CD4-positive, alpha-beta T cell treated with Interleukin-21 for 1 hour (primary cell): ENCODE data around the gene PNRC1.
A peak's percentile ranks its signal among the peaks of the same experiment; 100 is the strongest.
"Not testable (repeated sequence)": the region's sequence is repeated elsewhere in the genome, so short reads cannot be mapped to it uniquely, and the experiment has no call there.

Source experiments
- DNase-seq: peaks from one replicate; pipeline ENCODE4 v3.0.0-alpha.2; 2020

PNRC1 gene

DNA sequence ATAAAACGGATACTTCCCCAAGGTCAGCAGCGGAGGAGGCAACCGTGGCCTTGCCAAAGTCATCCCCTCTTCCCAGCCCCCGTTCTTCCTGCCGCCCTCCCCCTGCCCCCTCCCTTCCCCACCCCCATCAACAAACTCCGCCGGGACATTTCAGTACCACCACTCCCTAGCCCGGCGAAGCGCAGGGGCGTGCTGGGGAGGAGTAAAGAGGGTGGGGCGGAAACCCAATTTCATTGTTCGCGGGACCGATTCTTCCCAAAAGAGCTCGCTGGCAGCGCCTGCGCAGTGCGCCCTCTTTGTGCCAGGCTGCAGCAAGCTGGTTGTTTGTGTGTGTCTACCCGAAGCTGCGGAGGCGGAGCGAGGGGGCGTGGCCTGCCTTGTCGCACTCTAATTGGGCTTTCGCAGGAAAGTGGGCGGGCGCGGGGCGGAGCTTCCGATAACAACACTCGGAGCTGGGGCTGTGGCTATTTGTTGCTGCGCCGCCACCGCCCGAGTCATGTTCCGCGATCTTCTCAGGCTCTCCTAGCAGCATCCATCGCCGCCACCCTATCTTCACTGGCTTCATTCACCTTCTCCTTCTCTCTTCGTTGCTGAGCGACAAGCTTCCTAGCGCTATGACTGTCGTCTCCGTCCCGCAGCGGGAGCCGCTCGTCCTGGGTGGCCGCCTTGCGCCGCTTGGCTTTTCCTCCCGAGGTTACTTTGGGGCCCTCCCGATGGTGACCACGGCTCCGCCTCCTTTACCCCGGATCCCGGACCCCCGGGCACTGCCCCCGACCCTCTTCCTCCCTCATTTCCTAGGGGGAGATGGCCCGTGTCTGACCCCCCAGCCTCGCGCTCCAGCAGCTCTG, at the start of gene PNRC1:
PNRC1 (plus strand) TSS at position 471 of the 848 bp plus-strand sequence; CDS start at position 615, 144 bp downstream.
- peak; percentile 100 for DNase-seq

DNA sequence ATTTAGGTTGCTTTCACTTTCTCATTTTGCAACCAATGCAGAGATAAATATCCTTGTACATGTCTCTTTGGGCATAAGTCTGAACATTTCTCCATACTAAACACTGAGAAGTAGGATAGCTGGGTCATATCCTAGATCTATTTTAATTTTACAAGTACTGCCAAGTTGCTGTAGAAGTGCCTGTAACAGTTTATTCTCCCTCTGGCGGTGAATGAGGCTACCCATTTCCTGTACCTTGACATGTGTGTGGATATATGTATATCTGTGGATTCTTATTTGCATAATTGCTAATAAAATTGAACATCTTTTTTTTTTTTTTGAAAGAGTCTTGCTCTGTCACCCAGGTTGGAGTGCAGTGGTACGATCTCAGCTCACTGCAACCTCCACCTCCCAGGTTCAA, 48.0 kb upstream of the PNRC1 start:
- DNase-seq: no peak

DNA sequence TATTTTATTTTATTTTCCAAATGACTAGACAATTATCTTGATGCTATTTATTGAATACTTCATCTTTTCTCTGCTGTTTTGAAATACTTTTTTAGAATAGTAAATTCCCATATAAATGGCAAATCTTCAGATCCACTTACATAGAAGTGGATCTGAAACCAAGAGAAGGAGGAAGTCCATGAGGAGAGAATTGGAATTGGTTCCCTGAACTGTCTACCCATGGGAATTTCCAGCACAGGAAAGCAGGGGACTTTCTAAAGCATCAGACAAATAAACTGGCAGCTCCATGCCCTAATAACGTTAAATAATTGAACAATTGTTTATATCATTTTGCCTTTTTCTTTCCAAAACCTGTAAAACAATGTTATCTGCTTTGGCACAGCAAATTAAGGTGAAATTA, 47.1 kb upstream of the PNRC1 start:
- DNase-seq: no peak

DNA sequence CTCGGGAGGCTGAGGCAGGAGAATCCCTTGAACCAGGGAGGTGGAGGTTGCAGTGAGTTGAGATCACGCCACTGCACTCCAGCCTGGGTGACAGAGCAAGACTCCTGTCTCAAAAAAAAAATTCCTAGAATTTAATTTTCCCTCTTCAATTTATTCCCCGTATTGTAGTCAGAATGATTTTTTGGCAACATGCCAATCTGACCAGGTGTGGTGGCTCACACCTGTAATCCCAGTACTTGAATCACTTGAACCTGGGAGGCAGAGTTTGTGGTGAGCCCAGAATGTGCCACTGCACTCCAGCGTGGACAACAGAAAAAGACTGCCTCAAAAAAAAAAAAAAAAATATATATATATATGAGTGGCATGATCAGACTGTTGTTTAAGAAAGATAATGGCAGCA, 46.4 kb upstream of the PNRC1 start:
- not testable (repeated sequence) for DNase-seq

DNA sequence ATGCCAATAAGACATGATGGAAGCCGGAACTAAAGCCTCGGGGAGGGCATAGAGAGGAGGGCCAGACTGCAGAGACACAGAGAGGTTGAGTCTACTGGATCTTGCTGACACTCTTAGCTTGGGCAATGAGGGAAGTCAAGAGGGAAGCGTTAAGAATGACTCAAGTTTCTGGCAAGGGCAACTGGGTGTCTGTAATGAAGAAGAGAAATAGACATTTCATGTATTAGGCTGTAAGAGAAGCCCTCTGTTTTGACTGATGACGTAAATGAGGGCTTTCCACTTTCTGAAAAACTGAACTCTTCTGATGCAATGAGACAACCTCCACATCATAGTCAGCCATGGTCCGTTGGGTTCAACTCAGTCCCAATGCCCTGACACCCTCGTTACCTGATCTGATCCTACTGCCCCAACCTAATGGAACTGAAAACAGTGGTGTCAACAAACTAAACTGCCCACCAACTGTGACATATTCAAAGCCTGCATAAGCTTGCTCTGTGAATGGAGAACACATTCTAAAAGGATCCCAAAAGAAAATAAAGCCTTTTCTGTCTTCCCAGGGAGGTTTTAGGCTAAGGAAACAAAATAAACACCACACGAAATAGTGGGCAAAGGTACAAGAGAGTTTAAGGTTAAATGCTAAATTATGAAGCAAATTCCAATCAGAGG, 45.8 kb upstream of the PNRC1 start:
- peak; percentile 34 for DNase-seq

DNA sequence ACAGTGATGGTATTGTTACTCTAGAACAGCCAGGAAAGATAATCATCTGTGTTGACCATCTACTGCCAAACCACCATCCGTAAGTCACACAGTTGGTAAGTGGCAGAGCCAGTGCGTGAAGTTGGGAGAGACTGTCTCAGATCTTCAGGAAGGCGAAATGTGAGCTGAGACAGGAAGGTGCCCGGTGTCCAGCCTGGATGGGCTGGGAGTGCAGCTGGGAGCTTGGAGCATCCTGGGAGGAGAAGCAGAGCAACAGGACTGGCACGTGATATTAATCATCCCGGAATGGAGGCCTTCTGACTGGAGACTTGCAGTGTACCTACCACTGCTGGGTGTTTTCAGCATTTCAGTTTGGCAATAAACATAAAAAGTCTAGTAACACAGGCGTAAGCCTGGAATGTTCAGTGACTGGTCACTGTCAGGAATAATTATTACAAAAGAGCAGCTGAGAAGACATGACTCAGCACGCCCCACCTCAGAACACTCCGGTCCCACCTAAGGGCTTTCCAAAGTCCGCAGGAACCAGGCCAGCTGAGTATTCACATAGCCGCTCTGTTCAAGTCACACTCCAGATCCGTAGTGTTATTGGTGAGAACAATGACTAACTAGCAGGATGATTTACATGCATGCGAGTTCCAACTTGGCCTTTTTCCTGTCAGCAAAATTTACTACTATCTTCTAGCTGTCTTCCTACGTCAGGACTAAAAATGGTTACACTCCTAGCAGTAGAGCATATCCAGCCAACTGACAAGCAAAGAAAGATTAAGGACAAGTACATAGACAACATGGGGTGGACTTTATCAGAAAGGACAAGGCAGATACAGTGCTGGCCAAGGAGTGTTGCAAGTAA, 45.1 kb upstream of the PNRC1 start:
- DNase-seq: no peak

DNA sequence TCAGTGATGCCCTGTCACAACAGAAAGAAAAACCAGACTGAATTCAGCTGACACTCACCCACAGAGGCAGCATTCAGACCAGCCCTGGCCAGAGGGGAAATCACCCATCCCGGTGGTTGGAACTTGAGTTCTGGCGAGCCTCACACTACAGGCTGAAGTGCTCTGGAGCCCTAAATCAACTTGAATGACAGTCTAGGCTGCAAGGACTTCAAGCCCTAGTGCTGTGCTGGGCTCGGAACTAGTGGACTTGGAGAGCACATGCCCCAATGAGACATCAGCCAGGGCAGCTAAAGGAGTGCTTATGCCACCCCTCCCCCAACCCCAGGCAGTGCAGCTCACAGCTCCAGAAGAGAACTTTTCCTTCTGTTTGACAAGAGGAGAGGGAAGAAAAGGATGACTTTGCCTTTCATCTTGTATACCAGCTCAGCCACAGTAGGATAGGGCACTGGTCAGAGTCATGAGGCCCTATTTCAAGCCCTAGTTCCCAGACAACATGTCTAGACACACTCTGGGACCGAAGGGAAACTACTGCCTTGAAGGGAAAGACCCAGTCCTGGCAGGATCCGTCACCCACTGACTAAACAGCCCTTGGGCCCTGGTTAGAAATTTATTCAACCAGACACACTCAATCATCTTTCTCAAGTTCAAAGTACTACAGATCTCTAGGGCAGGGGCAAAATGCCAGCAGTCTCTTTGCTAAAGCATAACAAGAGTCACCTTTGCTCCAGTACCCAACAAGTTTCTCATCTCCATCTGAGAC, 43.2 kb upstream of the PNRC1 start:
- DNase-seq: no peak

DNA sequence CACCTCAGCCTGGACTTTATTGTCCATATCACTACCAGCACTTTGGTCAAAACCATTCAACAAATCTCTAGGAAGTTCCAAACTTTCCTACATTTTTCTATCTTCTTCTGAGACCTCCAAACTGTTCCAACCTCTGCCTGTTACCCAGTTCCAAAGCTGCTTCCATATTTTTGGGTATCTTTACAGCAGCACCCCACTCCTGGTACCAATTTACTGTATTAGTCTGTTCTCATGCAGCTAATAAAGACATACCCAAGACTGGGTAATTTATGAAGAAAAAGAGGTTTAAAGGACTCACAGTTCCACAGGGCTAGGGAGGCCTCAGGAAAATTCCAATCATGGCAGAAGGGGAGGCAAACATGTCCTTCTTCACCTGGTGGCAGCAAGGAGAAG, 42.7 kb upstream of the PNRC1 start:
- DNase-seq: not testable (repeated sequence)

DNA sequence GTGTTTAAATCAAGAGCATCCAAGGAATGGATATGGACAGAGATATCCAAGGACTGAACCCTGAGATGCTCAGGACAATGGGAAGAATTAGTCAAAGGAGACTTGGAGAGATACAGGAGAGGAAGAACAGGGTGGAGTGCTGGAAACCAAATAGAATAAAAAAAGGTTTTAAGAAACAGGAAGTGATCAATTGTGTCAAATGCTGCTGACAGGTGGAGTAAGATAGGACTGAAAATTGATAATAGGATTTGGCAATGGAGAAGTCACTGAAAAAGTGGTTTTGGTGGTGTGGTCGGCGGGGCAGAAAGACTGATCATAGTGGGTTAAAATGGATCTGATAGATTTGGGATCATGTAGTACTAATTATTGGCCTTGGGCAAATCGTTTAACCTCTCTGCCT, 37.9 kb upstream of the PNRC1 start:
- no peak for DNase-seq

DNA sequence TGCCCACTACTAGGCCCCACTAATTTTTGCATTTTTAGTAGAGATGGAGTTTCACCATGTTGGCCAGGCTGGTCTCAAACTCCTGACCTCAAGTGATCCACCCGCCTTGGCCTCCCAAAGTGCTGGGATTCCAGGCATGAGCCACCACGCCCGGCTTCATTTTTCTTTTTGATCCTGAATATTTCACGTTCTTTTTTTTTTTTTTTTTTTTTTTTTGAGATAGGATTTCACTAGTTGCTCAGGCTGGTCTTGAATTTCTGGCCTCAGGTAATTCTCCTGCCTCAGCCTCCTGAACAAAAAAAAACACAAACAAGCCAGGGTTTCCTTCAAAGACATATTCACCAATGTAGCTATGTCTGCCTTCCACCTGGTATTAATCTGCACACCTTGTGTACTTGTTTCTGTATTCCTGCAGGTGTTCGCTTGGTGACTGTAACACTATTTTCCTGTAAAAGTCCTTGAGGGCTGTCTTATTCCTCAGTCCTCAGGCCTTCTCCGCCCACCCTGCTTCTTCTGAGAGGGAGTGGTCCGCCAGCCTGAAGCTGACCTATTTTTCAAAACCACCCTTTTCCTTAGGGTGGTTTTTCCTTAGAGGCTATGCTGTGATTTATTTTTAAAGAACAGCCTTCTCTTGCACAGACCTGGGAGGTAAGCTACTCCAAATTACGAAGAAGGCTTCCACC, 36.1 kb upstream of the PNRC1 start:
- DNase-seq: no peak

DNA sequence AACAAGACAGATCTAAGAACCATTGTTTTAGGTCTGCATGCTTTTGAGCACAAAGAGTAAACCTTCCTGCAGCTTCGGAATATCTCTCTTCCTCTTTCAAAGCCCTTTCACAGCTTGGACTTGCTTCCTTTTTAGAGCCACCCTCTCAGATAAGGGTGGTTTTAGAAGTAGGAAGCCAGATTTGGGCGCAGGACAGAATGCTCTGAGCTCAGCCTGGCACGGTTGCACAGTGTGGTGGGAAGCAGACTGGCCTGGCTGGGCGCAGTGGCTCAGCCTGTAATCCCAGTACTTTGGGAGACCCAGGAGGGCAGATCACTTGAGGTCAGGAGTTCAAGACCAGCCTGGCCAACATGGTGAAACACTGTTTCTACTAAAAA, 35.6 kb upstream of the PNRC1 start:
- DNase-seq: peak; percentile 6

DNA sequence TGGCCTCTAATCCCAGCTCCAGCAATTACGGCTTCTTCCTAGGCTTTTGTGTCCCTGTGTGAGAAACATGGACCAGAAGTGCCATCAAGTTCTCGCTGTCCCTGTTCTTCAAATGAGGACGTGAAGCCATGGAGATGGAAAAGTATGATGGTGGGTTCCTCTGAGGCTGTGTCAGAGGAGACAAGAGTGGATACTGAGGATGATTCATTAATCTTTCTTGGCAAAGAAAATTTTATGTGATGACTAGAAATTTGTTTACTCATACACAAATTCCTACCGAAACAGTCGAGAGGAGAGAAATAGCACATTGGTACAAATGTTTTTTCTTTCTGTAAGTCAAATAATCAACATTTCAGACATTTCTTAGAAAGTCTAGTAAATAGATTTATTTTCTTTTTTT, 35.0 kb upstream of the PNRC1 start:
- no peak for DNase-seq

DNA sequence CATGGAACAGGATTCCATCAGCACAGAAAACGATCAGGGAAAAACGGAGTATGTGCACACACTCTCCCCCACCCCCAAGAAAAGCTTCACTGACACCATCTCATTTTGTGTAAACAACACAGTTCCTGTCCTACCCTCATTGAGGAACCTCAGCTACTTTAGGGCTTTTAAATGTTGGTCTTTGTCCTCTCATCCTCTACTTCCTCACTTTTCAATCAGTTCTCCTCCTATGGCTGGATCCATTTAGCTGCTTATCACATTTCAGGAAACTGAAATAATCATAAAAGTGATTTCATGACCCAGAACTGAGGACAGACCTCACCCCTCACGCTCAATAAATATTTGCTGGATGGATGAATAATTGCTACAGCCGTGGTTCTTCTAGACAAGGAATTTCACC, 33.1 kb upstream of the PNRC1 start:
- no peak for DNase-seq

DNA sequence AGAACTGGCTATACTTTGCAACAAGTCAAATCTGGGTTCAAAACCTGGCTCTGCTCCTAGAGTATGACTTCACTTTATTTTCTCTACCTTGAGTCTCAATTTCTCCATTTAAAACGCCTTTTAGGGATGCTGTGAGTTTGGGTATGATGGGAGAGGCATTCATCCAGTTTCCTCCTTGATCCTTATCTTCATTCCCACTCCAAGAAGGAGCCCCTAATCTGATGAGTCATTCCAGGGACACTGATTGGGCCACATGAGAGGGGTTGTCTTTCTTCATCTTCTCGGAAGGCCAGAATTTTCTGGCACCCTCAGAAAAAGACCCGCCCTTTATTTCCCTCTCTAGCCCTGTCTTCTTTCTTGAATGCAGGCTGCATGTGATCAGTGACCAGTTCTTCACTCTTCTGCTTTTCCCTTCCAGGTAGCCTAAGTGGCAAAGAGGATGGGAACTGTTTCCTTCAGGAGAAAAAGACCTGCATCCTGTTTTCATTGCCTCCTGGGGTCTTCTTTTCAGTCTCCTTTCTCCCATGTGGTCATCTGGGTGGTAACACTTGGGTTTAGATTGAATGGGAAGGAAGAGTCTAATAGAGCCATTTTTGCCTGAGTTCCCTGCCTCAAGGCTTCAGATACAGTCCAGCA, 32.1 kb upstream of the PNRC1 start:
- DNase-seq: no peak

DNA sequence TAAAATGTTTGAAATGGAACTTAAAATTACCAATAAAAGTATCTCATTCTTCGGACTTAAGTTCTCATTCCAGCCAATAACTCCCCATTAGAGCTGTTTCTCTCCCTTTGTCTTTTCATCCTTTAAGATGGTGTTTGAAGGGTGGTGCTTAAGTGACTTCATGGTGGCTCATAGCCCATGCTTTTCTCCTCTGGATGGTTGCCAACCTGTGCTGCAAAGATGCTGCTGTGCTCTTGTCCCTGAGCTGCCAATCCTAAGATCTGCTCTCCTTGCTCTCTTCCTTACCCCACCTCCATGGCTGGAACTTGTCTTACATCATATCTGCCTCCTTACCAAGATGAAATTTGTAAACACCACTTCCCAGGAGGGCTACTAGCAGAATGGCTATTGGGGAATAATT, 31.6 kb upstream of the PNRC1 start:
- no peak for DNase-seq

DNA sequence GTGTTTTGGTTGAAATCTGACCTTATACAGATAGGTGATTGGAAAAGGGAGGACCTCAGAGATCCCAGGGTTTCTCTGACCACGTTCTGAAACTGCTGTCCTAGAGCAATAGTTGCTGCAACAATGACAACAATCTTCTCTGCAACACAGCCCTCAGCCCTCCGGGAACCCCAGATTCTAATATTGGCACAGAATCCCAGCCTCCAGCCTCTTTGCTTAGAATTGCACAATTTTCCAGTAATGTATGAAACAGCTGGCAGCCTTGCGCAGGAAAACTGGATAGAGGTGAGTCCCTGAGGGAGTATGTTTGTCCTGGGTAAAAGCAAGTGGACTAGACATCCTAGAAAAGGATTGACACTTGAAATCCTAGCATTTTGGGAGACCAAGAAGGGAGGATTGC, 30.4 kb upstream of the PNRC1 start:
- DNase-seq: no peak

DNA sequence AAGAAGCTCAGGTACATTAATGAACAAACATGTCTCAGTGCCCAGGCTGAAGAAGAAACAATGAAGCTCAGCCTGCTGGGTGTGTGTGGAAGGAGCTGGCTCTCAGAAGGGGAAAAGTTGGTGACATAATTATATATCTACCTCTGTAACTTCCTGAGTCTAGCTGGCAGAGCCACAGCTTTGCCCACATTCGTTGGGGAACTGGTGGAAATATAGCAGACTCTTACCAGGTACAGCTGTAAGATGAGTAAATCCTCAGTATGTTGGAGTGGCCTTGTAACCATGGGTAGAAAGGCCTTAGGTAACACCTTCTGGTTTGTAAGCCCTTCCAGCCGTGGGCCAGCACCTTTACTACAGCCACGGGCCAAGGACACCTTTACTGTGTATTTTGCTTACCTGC, 29.9 kb upstream of the PNRC1 start:
- no peak for DNase-seq

DNA sequence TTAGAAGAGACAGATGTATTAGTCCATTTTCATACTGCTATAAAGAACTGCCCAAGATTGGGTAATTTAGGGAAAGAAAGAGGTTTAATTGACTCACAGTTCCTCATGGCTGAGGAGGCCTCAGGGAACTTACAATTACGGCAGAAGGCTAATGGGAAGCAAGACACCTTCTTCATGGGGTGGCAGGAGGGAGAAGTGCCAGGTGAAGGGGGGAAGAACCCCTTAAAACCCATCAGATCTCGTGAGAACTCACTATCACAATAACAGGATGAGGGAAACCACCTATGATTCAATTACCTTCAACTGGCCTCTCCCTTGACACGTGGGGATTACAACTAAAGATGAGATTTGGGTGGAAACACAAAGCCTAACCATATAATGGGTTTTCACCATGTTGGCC, 28.9 kb upstream of the PNRC1 start:
- no peak for DNase-seq

DNA sequence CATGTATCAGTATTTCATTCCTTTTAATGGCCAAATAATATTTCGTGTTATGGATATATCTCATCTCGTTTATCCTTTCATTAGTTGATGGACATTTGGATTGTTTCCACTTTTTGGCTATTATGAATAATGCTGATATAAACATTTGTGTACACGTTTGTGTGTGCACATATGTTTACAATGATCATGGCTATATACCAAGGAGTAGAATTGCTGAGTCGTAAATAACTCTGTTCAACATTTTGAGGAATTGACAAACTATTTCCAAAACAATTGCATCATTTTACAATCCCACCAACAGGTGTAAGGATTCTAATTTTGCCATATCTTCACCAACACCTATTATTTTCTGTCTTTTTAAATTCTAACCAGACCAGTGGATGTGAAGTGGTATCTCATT, 26.3 kb upstream of the PNRC1 start:
- no peak for DNase-seq

DNA sequence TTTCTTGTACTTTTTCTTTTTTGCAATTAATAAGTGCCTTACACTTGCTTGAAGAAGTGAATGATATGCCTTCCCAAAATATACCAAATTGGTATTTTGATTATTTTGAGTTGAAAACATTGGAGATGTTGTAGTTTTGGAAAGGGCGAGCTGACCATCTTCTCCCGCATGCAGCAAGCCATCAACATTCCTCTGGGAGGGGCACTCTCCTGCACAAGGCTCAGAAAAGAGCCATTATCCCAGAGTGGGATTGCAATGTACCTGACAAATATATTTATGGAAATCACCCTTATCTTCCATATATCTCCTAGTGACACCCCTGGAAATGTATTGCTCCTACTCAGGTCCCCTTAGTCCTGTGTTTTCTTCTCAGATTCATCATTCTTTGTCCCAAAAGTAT, 22.8 kb upstream of the PNRC1 start:
- DNase-seq: no peak

DNA sequence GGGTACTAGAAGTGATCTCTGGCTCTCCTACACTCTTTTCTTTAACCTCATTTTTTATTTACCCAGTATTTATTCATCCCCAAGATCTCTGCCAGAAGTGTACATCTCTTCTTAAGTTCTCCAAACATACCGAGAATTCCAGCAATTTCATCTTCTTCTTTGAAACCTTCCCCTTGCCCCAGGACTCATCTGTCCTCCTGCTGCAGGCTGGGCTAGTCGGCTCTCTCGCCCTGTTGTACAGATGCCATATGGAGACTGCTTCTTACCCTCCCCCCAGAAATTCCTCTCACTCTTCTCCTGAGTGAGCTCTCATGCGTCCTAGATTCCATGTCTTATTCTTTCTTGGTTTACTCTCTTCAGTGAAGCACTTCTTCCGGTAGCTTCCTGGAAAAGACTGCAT, 21.9 kb upstream of the PNRC1 start:
- DNase-seq: no peak

DNA sequence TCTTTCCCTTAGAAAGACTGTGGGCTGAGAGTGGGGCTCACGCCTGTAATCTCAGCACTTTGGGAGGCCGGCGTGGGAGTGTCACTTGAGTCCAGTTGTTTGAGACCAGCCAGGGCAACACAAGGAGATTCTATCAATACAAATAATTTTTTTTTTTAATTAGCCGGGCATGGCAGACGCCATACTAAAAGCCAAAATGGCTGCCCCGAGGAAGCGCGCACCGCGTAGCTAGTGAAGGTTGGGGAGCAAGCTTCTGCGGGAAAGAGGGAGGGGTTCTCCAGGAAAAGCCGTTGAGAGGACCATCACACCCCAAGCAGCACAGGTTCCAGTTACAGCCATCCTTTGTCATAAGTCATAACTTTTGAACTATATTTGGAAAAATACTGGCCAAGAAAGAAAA, 21.3 kb upstream of the PNRC1 start:
- no peak for DNase-seq
